MCF 10A (cell line): ENCODE data around the gene CTDSP2. TPM values are rescaled to one million over a fixed set of nuclear protein-coding genes. Genes with fewer than 3 reads are reported as not detected.

Source experiments
- BruUV-seq: library from RNA; stranded (reverse); fragments of 400-500 nt; replicated peaks from 2 replicates; lab custom pipeline; 2021; lab: Mats Ljungman, UMichigan
- CTCF ChIA-PET: fragments of 300-600 bp; sonication (Branson Sonifier 250); formaldehyde crosslinking; extraction: SDS; loops from one replicate; lab custom pipeline; 2021; ENCODE audit warnings: antibody characterized with exemption, inconsistent platforms; lab: Yijun Ruan, JAX
- POLR2A ChIA-PET: fragments of 300-600, 350-650 bp; sonication (Branson Sonifier 250); formaldehyde crosslinking; extraction: SDS; loops from one replicate; lab custom pipeline; 2020; ENCODE audit warnings: antibody characterized with exemption, inconsistent platforms; lab: Yijun Ruan, JAX
- DNase-seq: peaks from one replicate; pipeline ENCODE4 v3.0.0-alpha.2; 2018; ENCODE audit not compliant: unreplicated experiment
- H3K27ac Mint-ChIP-seq: one replicate; pipeline ENCODE4 v1.8.0; 2022; ENCODE audit warnings: mild to moderate bottlenecking, low read depth, mixed read lengths; ENCODE audit not compliant: unreplicated experiment
- H3K27me3 Mint-ChIP-seq: one replicate; pipeline ENCODE4 v1.8.0; 2022; ENCODE audit warnings: mixed read lengths; ENCODE audit not compliant: insufficient read depth, unreplicated experiment
- H3K36me3 Mint-ChIP-seq: one replicate; pipeline ENCODE4 v1.8.0; 2022; ENCODE audit warnings: mild to moderate bottlenecking, moderate library complexity, mixed read lengths; ENCODE audit not compliant: insufficient read depth, unreplicated experiment
- H3K4me1 Mint-ChIP-seq: one replicate; pipeline ENCODE4 v1.8.0; 2022; ENCODE audit warnings: mixed read lengths; ENCODE audit not compliant: insufficient read depth, unreplicated experiment
- H3K4me3 Mint-ChIP-seq: one replicate; pipeline ENCODE4 v1.8.0; 2022; ENCODE audit warnings: mild to moderate bottlenecking, moderate library complexity, mixed read lengths; ENCODE audit not compliant: unreplicated experiment
- H3K9me3 Mint-ChIP-seq: one replicate; pipeline ENCODE4 v1.8.0; 2022; ENCODE audit warnings: mixed read lengths; ENCODE audit not compliant: unreplicated experiment
- CTCF ChIP-seq: fragments of 200-600 bp; IDR thresholded peaks from one replicate; pipeline ENCODE4 v1.8.0; 2022; ENCODE audit warnings: antibody characterized with exemption, mild to moderate bottlenecking; ENCODE audit not compliant: unreplicated experiment
- intact Hi-C: fragments of 100-400 bp; cut with micrococcal nuclease; formaldehyde crosslinking; loops from 2 replicates; pipeline ENCODE4 v1.14.1; 2022
- total RNA-seq: library from RNA; stranded (reverse); gene quantifications from 2 replicates; pipeline ENCODE4 v1.2.3, GENCODE V29; 2022

Gene CTDSP2
- total RNA-seq, 1 experiment from 2014 or later, result 73.4 TPM

GRCh38 chr12:57846285-57846576, 298 bp downstream of the CTDSP2 start:
- BruUV-seq, result no TSS peak
- POLR2A ChIA-PET, result interaction anchor here (0.6 to 9.5 kb wide), 15 partner anchors 10 to 90 kb away, joined by 3 to 167 read pairs (median 9); partner anchors contain the start of genes CYP27B1 and TSFM
- Mint-ChIP-seq H3K27me3 (peaks cover 4% of the 10 kb centered on the region), H3K27ac (peak overlapping the region; percentile 67), H3K4me3 (peak overlapping the region; percentile 81), H3K4me1 (peaks cover 30% of the 10 kb centered on the region), H3K9me3 (no peaks in the 10 kb centered on the region), H3K36me3 (peaks cover 20% of the 10 kb centered on the region)
- CTCF ChIA-PET, result interaction anchor here (0.6 to 8.9 kb wide), 4 partner anchors 10 to 57 kb away, joined by 5 to 71 read pairs (median 10); no protein-coding TSS in a partner anchor
- peak; percentile 60 for DNase-seq
- intact Hi-C loops, result loop anchor here (2.0 kb wide), 1 partner anchor 19 kb away; no protein-coding TSS in a partner anchor
- no peak for TF ChIP-seq CTCF

DNA sequence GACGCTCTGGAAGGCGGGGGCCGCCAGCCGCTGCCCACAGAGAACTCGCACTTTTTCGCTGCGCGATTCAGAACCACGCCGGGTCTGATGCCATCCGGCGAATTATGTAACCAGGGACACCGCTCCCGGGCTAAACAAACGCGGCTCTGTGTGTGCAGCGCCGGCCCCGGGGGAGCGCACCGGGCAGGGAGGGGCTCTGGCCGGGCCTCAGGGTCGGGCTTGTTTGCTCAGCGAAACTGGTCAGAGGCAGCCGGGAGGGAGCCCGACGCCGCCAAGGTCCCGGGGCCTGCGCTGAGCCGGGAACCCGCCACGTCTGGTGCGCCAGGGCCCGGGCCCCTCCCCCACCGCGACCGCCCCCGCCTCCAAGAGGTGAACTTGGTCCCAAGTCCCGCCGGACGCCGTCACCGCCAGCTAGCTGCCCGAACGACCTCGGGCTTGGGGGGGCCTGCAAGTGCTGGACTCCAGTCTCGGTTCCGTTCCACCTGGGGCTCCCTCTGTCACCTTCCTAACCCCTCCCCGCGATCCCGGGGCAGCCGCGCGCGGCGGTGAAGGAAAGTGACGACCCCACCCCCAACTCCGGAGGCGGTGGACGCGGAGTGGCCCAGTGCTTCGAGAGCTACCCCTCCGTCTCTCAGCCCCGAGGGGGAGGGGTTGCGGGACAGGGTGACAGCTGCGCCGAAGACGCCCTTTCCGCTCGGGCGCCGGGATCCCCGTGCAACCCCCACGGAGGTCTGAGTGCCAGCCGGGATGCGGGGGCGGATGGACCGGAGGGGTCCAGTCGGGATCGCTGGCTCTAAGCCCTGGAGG, 848 bp downstream of the CTDSP2 start:
- DNase-seq, result peak; percentile 56
- Mint-ChIP-seq H3K36me3 (peaks cover 20% of the 10 kb centered on the region), H3K9me3 (no peaks in the 10 kb centered on the region), H3K4me3 (peak overlapping the region; percentile 81), H3K27ac (peak overlapping the region; percentile 69), H3K27me3 (no peaks in the 10 kb centered on the region), H3K4me1 (peaks cover 36% of the 10 kb centered on the region)
- no TSS peak for BruUV-seq
- TF ChIP-seq CTCF, result no peak
- ChIA-PET CTCF (interaction anchor here (0.6 to 8.9 kb wide), 10 partner anchors 10 to 1541 kb away, joined by 3 to 71 read pairs (median 4); partner anchors contain the start of gene TSPAN31), POLR2A (interaction anchor here (0.5 to 9.5 kb wide), 19 partner anchors 9 to 96 kb away, joined by 3 to 167 read pairs (median 5); partner anchors contain the start of genes ATP23, CYP27B1 and TSFM)
- intact Hi-C loops, result loop anchor here (2.0 kb wide), 2 partner anchors 19 to 43 kb away; no protein-coding TSS in a partner anchor

DNA sequence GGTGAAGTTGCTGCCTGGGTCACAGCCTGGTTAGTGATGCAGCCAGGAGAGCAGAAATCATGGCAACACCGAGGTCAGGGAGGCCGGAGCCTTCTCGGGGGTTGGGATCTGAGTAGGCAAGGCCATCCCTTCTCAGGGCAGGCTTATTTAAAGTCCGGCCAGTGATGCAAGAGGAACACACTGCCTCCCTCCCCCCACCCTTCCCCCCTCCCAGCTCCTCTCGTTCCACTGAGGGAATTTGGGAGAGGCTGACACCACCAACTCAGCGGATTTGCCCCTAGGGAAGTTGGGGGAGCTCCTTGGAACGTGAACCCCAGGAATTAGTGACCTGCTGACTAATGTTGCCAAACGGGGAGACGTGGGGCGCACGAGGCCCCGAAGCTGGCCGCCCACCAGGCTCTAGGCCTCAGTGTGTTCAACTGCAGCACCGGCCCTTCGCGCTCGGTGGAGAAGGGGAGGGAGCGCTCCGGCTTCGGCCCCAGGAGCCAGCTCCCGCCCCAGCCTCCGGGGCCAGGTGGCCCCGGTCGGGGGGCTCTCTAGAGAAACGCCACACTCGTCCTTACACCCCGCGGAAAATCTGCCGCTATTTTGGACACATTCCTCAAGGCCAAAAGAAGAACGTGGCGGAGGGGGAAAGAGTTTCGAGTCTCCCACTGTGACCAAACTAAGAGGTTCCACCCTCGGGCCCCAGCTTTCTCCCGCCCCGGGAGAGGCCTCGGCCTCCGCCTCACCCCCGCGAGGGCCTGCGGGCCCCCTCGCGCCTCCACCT, 1.6 kb downstream of the CTDSP2 start:
- Mint-ChIP-seq H3K4me3 (peak overlapping the region; percentile 81), H3K4me1 (peaks cover 41% of the 10 kb centered on the region), H3K36me3 (peaks cover 20% of the 10 kb centered on the region), H3K27me3 (no peaks in the 10 kb centered on the region), H3K9me3 (no peaks in the 10 kb centered on the region), H3K27ac (peak overlapping the region; percentile 69)
- intact Hi-C loops, result loop anchor here (1.0 to 2.0 kb wide), 2 partner anchors 14 to 44 kb away; no protein-coding TSS in a partner anchor
- TF ChIP-seq CTCF, result no peak
- ChIA-PET CTCF (interaction anchor here (0.6 to 8.9 kb wide), 16 partner anchors 9 to 1541 kb away, joined by 3 to 71 read pairs (median 3); partner anchors contain the start of gene TSPAN31), POLR2A (interaction anchor here (0.5 to 9.5 kb wide), 23 partner anchors 8 to 1458 kb away, joined by 3 to 167 read pairs (median 5); partner anchors contain the start of genes ATP23, EEF1AKMT3, METTL1 and TSFM)
- DNase-seq, result peak; percentile 84
- TSS peak; percentile 88 for BruUV-seq
